PC-9 (cell line): Measurements from ENCODE around the gene NFASC. TPM values are rescaled to one million over a fixed set of nuclear protein-coding genes. Genes with fewer than 3 reads are reported as not detected.

Source experiments
- BruUV-seq: library from RNA; stranded (reverse); fragments of 400-500 nt; replicated peaks from 2 replicates; lab custom pipeline; 2021; lab: Mats Ljungman, UMichigan
- CTCF ChIA-PET: fragments of 300-600 bp; sonication (Branson Sonifier 250); formaldehyde crosslinking; loops from one replicate; lab custom pipeline; 2022; ENCODE audit warnings: antibody characterized with exemption; lab: Charles Lee
- POLR2A ChIA-PET: fragments of 300-600 bp; sonication (Branson Sonifier 250); formaldehyde crosslinking; loops from one replicate; lab custom pipeline; 2022; ENCODE audit warnings: antibody characterized with exemption; ENCODE audit not compliant: unreplicated experiment; lab: Charles Lee
- DNase-seq, 2 experiments: peaks; one replicate each; pipeline versions ENCODE4 v3.0.0 to v3.0.0-alpha.2; 2015 to 2022; ENCODE audit warnings: mixed read lengths in 1 of 2
- H2AFZ ChIP-seq: fragments of 200-600 bp; sonication (generic); 2 replicates; pipeline ENCODE4 v1.8.1; 2017; ENCODE audit warnings: antibody characterized with exemption
- H3F3A ChIP-seq: fragments of 200-600 bp; sonication (generic); 2 replicates; pipeline ENCODE4 v1.8.1; 2017; ENCODE audit warnings: antibody characterized with exemption, mild to moderate bottlenecking, low read depth; ENCODE audit not compliant: insufficient read depth
- H3K27ac ChIP-seq: fragments of 200-600 bp; sonication (generic); 2 replicates; pipeline ENCODE4 v1.6.1; 2016; ENCODE audit warnings: mixed run types
- H3K27me3 ChIP-seq: fragments of 200-600 bp; sonication (generic); 2 replicates; pipeline ENCODE4 v1.6.1; 2016; ENCODE audit warnings: low read depth, mixed run types; ENCODE audit not compliant: insufficient read depth
- H3K36me3 ChIP-seq: fragments of 200-600 bp; sonication (generic); 2 replicates; pipeline ENCODE4 v1.6.1; 2016; ENCODE audit warnings: low read depth, mixed run types
- H3K4me1 ChIP-seq: fragments of 200-600 bp; sonication (generic); replicated peaks from 2 replicates; pipeline ENCODE4 v1.6.1; 2016; ENCODE audit warnings: mixed run types; ENCODE audit not compliant: insufficient read depth
- H3K4me2 ChIP-seq: fragments of 200-600 bp; sonication (generic); 2 replicates; pipeline ENCODE4 v1.6.1; 2017; ENCODE audit warnings: mixed run types
- H3K4me3 ChIP-seq: fragments of 200-600 bp; sonication (generic); 2 replicates; pipeline ENCODE4 v1.6.1; 2016; ENCODE audit warnings: mixed run types
- H3K79me2 ChIP-seq: fragments of 200-600 bp; sonication (generic); 2 replicates; pipeline ENCODE4 v1.6.1; 2017; ENCODE audit warnings: low read depth, mixed run types
- H3K9me2 ChIP-seq: fragments of 200-600 bp; sonication (generic); 2 replicates; pipeline ENCODE4 v1.8.1; 2017; ENCODE audit warnings: mild to moderate bottlenecking; ENCODE audit not compliant: insufficient read depth
- H3K9me3 ChIP-seq: fragments of 200-600 bp; sonication (generic); 2 replicates; pipeline ENCODE4 v1.8.1; 2016; ENCODE audit warnings: low read depth; ENCODE audit not compliant: insufficient read depth
- H4K20me1 ChIP-seq: fragments of 200-600 bp; sonication (generic); 2 replicates; pipeline ENCODE4 v1.8.1; 2017; ENCODE audit not compliant: insufficient read depth
- CTCF ChIP-seq: fragments of 200-600 bp; sonication (generic); conservative IDR thresholded peaks from 2 replicates; pipeline ENCODE4 v1.6.1; 2017; ENCODE audit warnings: mixed run types, antibody characterized with exemption, mild to moderate bottlenecking, moderate library complexity
- EZH2 ChIP-seq: fragments of 200-600 bp; sonication (generic); IDR thresholded peaks from 2 replicates; pipeline ENCODE4 v1.8.0; 2017; ENCODE audit warnings: antibody characterized with exemption, low read depth
- intact Hi-C: fragments of 100-400 bp; cut with micrococcal nuclease; formaldehyde crosslinking; loops from one replicate; pipeline ENCODE4 v1.10.0; 2022; ENCODE audit not compliant: unreplicated experiment
- total RNA-seq: library from RNA; stranded (reverse); gene quantifications from 2 replicates; pipeline ENCODE4 v1.2.3, GENCODE V29; 2021

The NFASC gene
- total RNA-seq, 1 experiment from 2014 or later, result not detected

GRCh38 chr1:204885790-204886189 is 15.1 kb downstream of the NFASC start:
- ChIA-PET POLR2A (no interaction called here), CTCF (no interaction called here)
- H3K36me3 ChIP-seq, result no peaks in the 10 kb centered on the region
- TF ChIP-seq EZH2 (no peak), CTCF (no peak)
- H3K4me1 ChIP-seq, result no peaks in the 10 kb centered on the region
- H3K27me3 ChIP-seq, result peaks cover 70% of the 10 kb centered on the region
- H3K79me2 ChIP-seq, result no peaks in the 10 kb centered on the region
- BruUV-seq, result no TSS peak
- no peak overlapping the region for H3K27ac ChIP-seq
- no peaks in the 10 kb centered on the region for H3K9me2 ChIP-seq
- intact Hi-C loops, result no loop called here
- no peaks in the 10 kb centered on the region for H3F3A ChIP-seq
- peak overlapping the region; percentile 29; the same call in 1 of the 2 replicates for H3K4me2 ChIP-seq
- H3K9me3 ChIP-seq, result no peaks in the 10 kb centered on the region
- H2AFZ ChIP-seq, result no peak overlapping the region
- no peak overlapping the region for H3K4me3 ChIP-seq
- H4K20me1 ChIP-seq, result 0 out of 2 replicates have a peak, but pooled peaks cover 5% of the 10 kb centered on the region
- no peak for DNase-seq

- intact Hi-C loops, result no loop called here
- no peaks in the 10 kb centered on the region for H3F3A ChIP-seq
- H3K27ac ChIP-seq, result no peak overlapping the region
- no peak for DNase-seq
- no peak for TF ChIP-seq CTCF
- TF ChIP-seq EZH2, result no peak
- ChIA-PET POLR2A (no interaction called here), CTCF (no interaction called here)
- H3K36me3 ChIP-seq, result no peaks in the 10 kb centered on the region
- H3K4me3 ChIP-seq, result no peak overlapping the region
- H2AFZ ChIP-seq, result no peak overlapping the region
- no peaks in the 10 kb centered on the region for H3K9me3 ChIP-seq
- H3K4me2 ChIP-seq, result no peak overlapping the region
- H4K20me1 ChIP-seq, result 0 out of 2 replicates have a peak, but pooled peaks cover 5% of the 10 kb centered on the region
- peaks cover 71% of the 10 kb centered on the region for H3K27me3 ChIP-seq
- H3K9me2 ChIP-seq, result no peaks in the 10 kb centered on the region
- H3K79me2 ChIP-seq, result no peaks in the 10 kb centered on the region
- no peaks in the 10 kb centered on the region for H3K4me1 ChIP-seq
- BruUV-seq, result no TSS peak
These were observed 17.2 kb downstream of the NFASC start for GRCh38 chr1:204887846-204888245.

- H3F3A ChIP-seq, result no peaks in the 10 kb centered on the region
- no peaks in the 10 kb centered on the region for H3K4me1 ChIP-seq
- intact Hi-C loops, result no loop called here
- TF ChIP-seq CTCF (no peak), EZH2 (no peak)
- CTCF ChIA-PET, result no interaction called here
- H4K20me1 ChIP-seq, result 0 out of 2 replicates have a peak, but pooled peaks cover 5% of the 10 kb centered on the region
- H3K79me2 ChIP-seq, result no peaks in the 10 kb centered on the region
- no peaks in the 10 kb centered on the region for H3K9me2 ChIP-seq
- no peak for DNase-seq
- POLR2A ChIA-PET, result no interaction called here
- H3K9me3 ChIP-seq, result no peaks in the 10 kb centered on the region
- peaks cover 71% of the 10 kb centered on the region for H3K27me3 ChIP-seq
- no peak overlapping the region for H3K4me3 ChIP-seq
- no TSS peak for BruUV-seq
- H3K27ac ChIP-seq, result no peak overlapping the region
- H3K4me2 ChIP-seq, result no peak overlapping the region
- H3K36me3 ChIP-seq, result no peaks in the 10 kb centered on the region
- no peak overlapping the region for H2AFZ ChIP-seq
These were observed 17.6 kb downstream of the NFASC start for GRCh38 chr1:204888294-204888693.
